ENCODE measurements around the gene SIRPG.

The SIRPG gene

GRCh38 chr20:1688886-1689538 lies 31.4 kb upstream of the SIRPG start:
- Histone ChIP-seq H3K27me3 (replicated peaks; ENCODE audit: control insufficient read depth, insufficient read depth, low read length) (peaks cover 5% of the 10 kb centered on the region), H3K36me3 (ENCODE audit: control insufficient read depth, insufficient read depth, low read length) (no peaks in the 10 kb centered on the region), H3K4me3 (replicated peaks; ENCODE audit: low read depth, low read length) (no peak overlapping the region)
- TF ChIP-seq, protein P1, sequence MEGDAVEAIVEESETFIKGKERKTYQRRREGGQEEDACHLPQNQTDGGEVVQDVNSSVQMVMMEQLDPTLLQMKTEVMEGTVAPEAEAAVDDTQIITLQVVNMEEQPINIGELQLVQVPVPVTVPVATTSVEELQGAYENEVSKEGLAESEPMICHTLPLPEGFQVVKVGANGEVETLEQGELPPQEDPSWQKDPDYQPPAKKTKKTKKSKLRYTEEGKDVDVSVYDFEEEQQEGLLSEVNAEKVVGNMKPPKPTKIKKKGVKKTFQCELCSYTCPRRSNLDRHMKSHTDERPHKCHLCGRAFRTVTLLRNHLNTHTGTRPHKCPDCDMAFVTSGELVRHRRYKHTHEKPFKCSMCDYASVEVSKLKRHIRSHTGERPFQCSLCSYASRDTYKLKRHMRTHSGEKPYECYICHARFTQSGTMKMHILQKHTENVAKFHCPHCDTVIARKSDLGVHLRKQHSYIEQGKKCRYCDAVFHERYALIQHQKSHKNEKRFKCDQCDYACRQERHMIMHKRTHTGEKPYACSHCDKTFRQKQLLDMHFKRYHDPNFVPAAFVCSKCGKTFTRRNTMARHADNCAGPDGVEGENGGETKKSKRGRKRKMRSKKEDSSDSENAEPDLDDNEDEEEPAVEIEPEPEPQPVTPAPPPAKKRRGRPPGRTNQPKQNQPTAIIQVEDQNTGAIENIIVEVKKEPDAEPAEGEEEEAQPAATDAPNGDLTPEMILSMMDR (IDR thresholded peaks at IDR 0.05; ENCODE audit: insufficient read depth, low read length, poor library complexity, severe bottlenecking): no peak
- DNase-seq (ENCODE audit: extremely low read depth, insufficient read length): no peak

DNA sequence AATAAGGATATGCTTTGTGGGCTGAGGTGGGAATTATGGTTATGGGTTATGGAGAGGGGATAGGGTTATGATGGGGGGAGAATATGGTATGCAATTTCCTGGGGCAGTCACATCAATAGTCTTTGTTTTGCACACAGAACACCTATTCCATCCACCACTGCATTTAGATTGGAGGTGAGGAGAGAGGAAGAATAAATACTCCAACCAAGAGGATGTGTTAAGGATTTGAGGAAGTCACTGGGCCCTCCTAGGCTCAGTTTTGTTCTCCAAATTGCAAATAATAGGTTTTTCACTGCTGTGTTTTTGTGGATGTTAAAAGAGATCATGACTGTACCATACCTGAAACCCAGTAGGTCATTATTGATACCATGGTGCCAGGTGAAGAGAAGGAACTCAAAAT lies 29.5 kb upstream of the SIRPG start:
- H3K36me3 ChIP-seq (ENCODE audit: control insufficient read depth, insufficient read depth, low read length): no peaks in the 10 kb centered on the region
- TF ChIP-seq, protein P1 (IDR thresholded peaks at IDR 0.05; ENCODE audit: insufficient read depth, low read length, poor library complexity, severe bottlenecking): no peak
- H3K27me3 ChIP-seq (replicated peaks; ENCODE audit: control insufficient read depth, insufficient read depth, low read length): peaks cover 5% of the 10 kb centered on the region
- no peak for DNase-seq (ENCODE audit: extremely low read depth, insufficient read length)
- no peak overlapping the region for H3K4me3 ChIP-seq (replicated peaks; ENCODE audit: low read depth, low read length)

GRCh38 chr20:1686151-1686748 lies 28.7 kb upstream of the SIRPG start:
- no peak overlapping the region for H3K4me3 ChIP-seq (replicated peaks; ENCODE audit: low read depth, low read length)
- no peaks in the 10 kb centered on the region for H3K36me3 ChIP-seq (ENCODE audit: control insufficient read depth, insufficient read depth, low read length)
- H3K27me3 ChIP-seq (replicated peaks; ENCODE audit: control insufficient read depth, insufficient read depth, low read length): peaks cover 5% of the 10 kb centered on the region
- TF ChIP-seq, protein P1 (IDR thresholded peaks at IDR 0.05; ENCODE audit: insufficient read depth, low read length, poor library complexity, severe bottlenecking): no peak
- DNase-seq (ENCODE audit: extremely low read depth, insufficient read length): no peak

GRCh38 chr20:1685304-1686052 lies 27.9 kb upstream of the SIRPG start:
- TF ChIP-seq, protein P1 (IDR thresholded peaks at IDR 0.05; ENCODE audit: insufficient read depth, low read length, poor library complexity, severe bottlenecking): no peak
- DNase-seq (ENCODE audit: extremely low read depth, insufficient read length): no peak
- peaks cover 5% of the 10 kb centered on the region for H3K27me3 ChIP-seq (replicated peaks; ENCODE audit: control insufficient read depth, insufficient read depth, low read length)
- H3K4me3 ChIP-seq (replicated peaks; ENCODE audit: low read depth, low read length): no peak overlapping the region
- H3K36me3 ChIP-seq (ENCODE audit: control insufficient read depth, insufficient read depth, low read length): no peaks in the 10 kb centered on the region

DNA sequence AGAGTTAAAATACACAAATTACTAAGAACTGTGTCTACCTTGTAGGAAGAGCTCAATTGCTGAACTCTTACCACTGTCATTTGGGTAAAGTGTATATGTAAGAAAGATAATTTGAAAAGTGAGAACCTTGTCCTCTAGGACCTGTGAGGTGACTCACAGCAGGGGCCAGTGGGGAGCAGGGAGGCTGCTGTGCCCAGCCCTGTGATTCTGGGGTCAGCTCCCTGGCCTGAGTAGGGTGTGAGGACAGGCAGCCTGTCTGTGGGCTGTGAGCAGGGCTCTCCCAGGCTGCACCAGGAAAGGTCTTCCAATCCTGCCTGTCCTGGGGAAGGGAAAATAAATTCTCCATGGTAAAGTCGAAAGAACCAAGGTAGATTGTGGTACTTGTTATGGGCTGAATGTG lies 27.3 kb upstream of the SIRPG start:
- TF ChIP-seq, protein P1 (IDR thresholded peaks at IDR 0.05; ENCODE audit: insufficient read depth, low read length, poor library complexity, severe bottlenecking): no peak
- DNase-seq (ENCODE audit: extremely low read depth, insufficient read length): no peak
- H3K36me3 ChIP-seq (ENCODE audit: control insufficient read depth, insufficient read depth, low read length): no peaks in the 10 kb centered on the region
- H3K4me3 ChIP-seq (replicated peaks; ENCODE audit: low read depth, low read length): no peak overlapping the region
- H3K27me3 ChIP-seq (replicated peaks; ENCODE audit: control insufficient read depth, insufficient read depth, low read length): peaks cover 5% of the 10 kb centered on the region
